ENCODE measurements around the gene EHD4. TPM values are rescaled to one million over a fixed set of nuclear protein-coding genes. Genes with fewer than 3 reads are reported as not detected.

Gene EHD4
- total and polyA plus RNA-seq, 2 donors (not counting 3 experiments of a cell fraction or from before 2014, with no cell fraction given), result 96.7 to 128 TPM

- dilution Hi-C loops (cut with MboI; ENCODE audit: extremely low pct_ligation_motif_present, low sequenced_read_pairs) (no loop called here), intact Hi-C loops (cut with micrococcal nuclease) (loop anchor here (2.0 to 5.0 kb wide), 2 partner anchors 66 to 119 kb away; partner anchors contain the start of genes JMJD7 and MAPKBP1)
- H3K27me3 ChIP-seq (ENCODE audit: control insufficient read depth in 2 of 2, insufficient read depth in 2 of 2, low read length in 2 of 2), result no peaks in the 10 kb centered on the region
- no peaks in the 10 kb centered on the region for H3K79me2 ChIP-seq (ENCODE audit: control insufficient read depth, insufficient read depth, low read length)
- no peak within 1 kb of the TSS for H3K4me3 ChIP-seq (replicated peaks in 1 of 3; ENCODE audit: insufficient read depth in 1 of 3, low read depth in 1 of 3, low read length in 3 of 3)
- peak within 1 kb of the TSS; percentile 73 for H3K27ac ChIP-seq (ENCODE audit: insufficient read depth, low read depth, low read length)
- peak within 1 kb of the TSS; percentile 9 for H3K4me2 ChIP-seq (ENCODE audit: insufficient read depth, low read length)
- no peak within 1 kb of the TSS for H2AFZ ChIP-seq (ENCODE audit: low read depth, low read length)
- ChIA-PET CTCF (interaction anchor here (1.4 to 2.3 kb wide), 2 partner anchors 10 to 290 kb away, joined by 3 to 13 read pairs; no protein-coding TSS in a partner anchor), POLR2A (no interaction called here)
- no peaks in the 10 kb centered on the region for H4K20me1 ChIP-seq (replicated peaks; ENCODE audit: control insufficient read depth, extremely low read depth, insufficient read depth, low read length)
- no peak for DNase-seq (ENCODE audit: low read depth, low spot score)
- H3K9ac ChIP-seq (replicated peaks; ENCODE audit: extremely low read depth, insufficient read depth, low read length), result peak within 1 kb of the TSS; percentile 40
- no peaks in the 10 kb centered on the region for H3K9me3 ChIP-seq (replicated peaks; ENCODE audit: control insufficient read depth, insufficient read depth, low read length)
- TF ChIP-seq FOS (IDR thresholded peaks at IDR 0.05; ENCODE audit: borderline replicate concordance, insufficient read depth, low read length) (no peak), JUN (IDR thresholded peaks at IDR 0.05; ENCODE audit: borderline replicate concordance, insufficient read depth, insufficient read length, low read depth) (no peak), EZH2 (IDR thresholded peaks at IDR 0.05; ENCODE audit: borderline replicate concordance, low read depth, low read length, severe bottlenecking) (no peak), GATA2 (IDR thresholded peaks at IDR 0.05; ENCODE audit: insufficient read depth, insufficient read length, low read depth, low read length) (no peak), POLR2A (IDR thresholded peaks at IDR 0.05; ENCODE audit: low read depth, low read length) (no peak), POLR2AphosphoS5 (IDR thresholded peaks at IDR 0.05; ENCODE audit: insufficient read depth, low read depth, low read length) (no peak), MYC (IDR thresholded peaks at IDR 0.05; ENCODE audit: low read depth, low read length) (no peak), CTCF (IDR thresholded peaks at IDR 0.05; ENCODE audit: extremely low read depth in 1 of 2, insufficient read depth in 1 of 2, low read depth in 1 of 2, low read length in 2 of 2) (no peak), MAX (IDR thresholded peaks at IDR 0.05; ENCODE audit: insufficient read depth, insufficient read length) (no peak)
- no peaks in the 10 kb centered on the region for H3K9me1 ChIP-seq (replicated peaks; ENCODE audit: control insufficient read depth, extremely low read depth, insufficient read depth, low read length)
- no peak for FAIRE-seq
- no TSS peak for BruUV-seq (replicated peaks)
- peaks cover 0 to 11% of the 10 kb centered on the region in 2 experiments for H3K36me3 ChIP-seq (ENCODE audit: control insufficient read depth in 2 of 2, extremely low read depth in 1 of 2, insufficient read depth in 2 of 2, low read length in 2 of 2)
- H3K4me1 ChIP-seq (ENCODE audit: control insufficient read depth, extremely low read depth, insufficient read depth, low read length), result peaks cover 16% of the 10 kb centered on the region
Measured at GRCh38 chr15:41893422-41894250, 78.7 kb downstream of the EHD4 start, which contains the start of gene SPTBN5. Gene SPTBN5, minus strand, starts transcription at chr15:41894053. Its CDS starts 556 bp downstream, at chr15:41893497.
